A549 (cell line): ENCODE results near the gene EFNA5.

ENCODE experiments used
- CEBPB ChIP-seq, 2 experiments: fragments of >200 bp in 1 of 2; sonication (Bioruptor Twin) in 1 of 2; formaldehyde crosslinking in 1 of 2; IDR thresholded peaks; 2 replicates each; pipeline ENCODE4 v1.6.1; 2012 to 2016
- RAD21 ChIP-seq, 2 experiments: fragments of >200 bp in 1 of 2; sonication (Bioruptor Twin) in 1 of 2; formaldehyde crosslinking in 1 of 2; IDR thresholded peaks in 1 of 2; conservative IDR thresholded peaks in 1 of 2; 2 replicates in 1 of 2; 3 replicates in 1 of 2; pipeline ENCODE4 v1.6.1; 2012 to 2018; ENCODE audit warnings: inconsistent platforms in 1 of 2
- TF ChIP-seq, protein P1 (sequence below): fragments of >200 bp; sonication (Bioruptor Twin); formaldehyde crosslinking; IDR thresholded peaks from 3 replicates; pipeline ENCODE4 v1.5.1; 2016

GRCh38 chr5:107624235-107624634 lies 46.5 kb downstream of the EFNA5 start:
- TF ChIP-seq CEBPB (IDR thresholded peaks at IDR 0.05) (no peak), RAD21 (conservative IDR thresholded peaks at IDR 0.05 in 1 of 2, IDR thresholded peaks at IDR 0.05 in 1 of 2) (no peak)
- TF ChIP-seq, protein P1, sequence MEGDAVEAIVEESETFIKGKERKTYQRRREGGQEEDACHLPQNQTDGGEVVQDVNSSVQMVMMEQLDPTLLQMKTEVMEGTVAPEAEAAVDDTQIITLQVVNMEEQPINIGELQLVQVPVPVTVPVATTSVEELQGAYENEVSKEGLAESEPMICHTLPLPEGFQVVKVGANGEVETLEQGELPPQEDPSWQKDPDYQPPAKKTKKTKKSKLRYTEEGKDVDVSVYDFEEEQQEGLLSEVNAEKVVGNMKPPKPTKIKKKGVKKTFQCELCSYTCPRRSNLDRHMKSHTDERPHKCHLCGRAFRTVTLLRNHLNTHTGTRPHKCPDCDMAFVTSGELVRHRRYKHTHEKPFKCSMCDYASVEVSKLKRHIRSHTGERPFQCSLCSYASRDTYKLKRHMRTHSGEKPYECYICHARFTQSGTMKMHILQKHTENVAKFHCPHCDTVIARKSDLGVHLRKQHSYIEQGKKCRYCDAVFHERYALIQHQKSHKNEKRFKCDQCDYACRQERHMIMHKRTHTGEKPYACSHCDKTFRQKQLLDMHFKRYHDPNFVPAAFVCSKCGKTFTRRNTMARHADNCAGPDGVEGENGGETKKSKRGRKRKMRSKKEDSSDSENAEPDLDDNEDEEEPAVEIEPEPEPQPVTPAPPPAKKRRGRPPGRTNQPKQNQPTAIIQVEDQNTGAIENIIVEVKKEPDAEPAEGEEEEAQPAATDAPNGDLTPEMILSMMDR: no peak
